ENCODE measurements around the gene NUDT6.

GRCh38 chr4:122890147-122890795 is 32.1 kb downstream of the NUDT6 start:
- TF ChIP-seq CTCF (IDR thresholded peaks at IDR 0.05) (no peak), GATA2 (CRISPR knock-in tag; IDR thresholded peaks at IDR 0.05) (no peak), USF2 (IDR thresholded peaks at IDR 0.05; ENCODE audit: borderline replicate concordance, low read depth, low read length) (no peak), YY1 (IDR thresholded peaks at IDR 0.05; ENCODE audit: low read depth) (no peak), RFX5 (IDR thresholded peaks at IDR 0.05; ENCODE audit: low read length) (no peak), IRF3 (IDR thresholded peaks at IDR 0.05; ENCODE audit: low read depth, low read length) (no peak), NRF1 (IDR thresholded peaks at IDR 0.05; ENCODE audit: low read depth, low read length) (no peak), TAF1 (IDR thresholded peaks at IDR 0.05; ENCODE audit: borderline replicate concordance, low read depth, low read length) (no peak), REST (IDR thresholded peaks at IDR 0.05; ENCODE audit: low read depth, low read length) (no peak), JUND (IDR thresholded peaks at IDR 0.05) (no peak), RAD21 (IDR thresholded peaks at IDR 0.05; ENCODE audit: low read length) (no peak), EP300 (IDR thresholded peaks at IDR 0.05; ENCODE audit: borderline replicate concordance in 1 of 2, low read depth in 1 of 2, low read length in 1 of 2) (no peak)

Data from SK-N-SH (cell line).